GM10248 (cell line): ENCODE results near the gene PSG2.
"Not testable (repeated sequence)": the region's sequence is repeated elsewhere in the genome, so short reads cannot be mapped to it uniquely, and the experiment has no call there.

Experiments used
- CTCF ChIA-PET: fragments of 300-600 bp; sonication (Branson Sonifier 250); formaldehyde crosslinking; extraction: SDS; loops from one replicate; lab custom pipeline; 2021; ENCODE audit warnings: antibody characterized with exemption; lab: Yijun Ruan, JAX
- POLR2A ChIA-PET: fragments of 350-650 bp; sonication (Branson Sonifier 250); formaldehyde crosslinking; extraction: SDS; loops from one replicate; lab custom pipeline; 2020; ENCODE audit warnings: antibody characterized with exemption; lab: Yijun Ruan, JAX
- DNase-seq: peaks from one replicate; pipeline ENCODE4 v3.0.0; 2012; ENCODE audit errors: extremely low spot score

The PSG2 gene

GRCh38 chr19:43019588-43019987 is 62.9 kb downstream of the PSG2 start:
- CTCF ChIA-PET, POLR2A ChIA-PET, DNase-seq: not testable (repeated sequence)
